HG03097 (cell line): ENCODE data around the gene GPR3.
"Not testable (repeated sequence)": the region's sequence is repeated elsewhere in the genome, so short reads cannot be mapped to it uniquely, and the experiment has no call there.

Source experiments
- ATAC-seq: cut with Tn5 transposase; IDR thresholded peaks from one replicate; pipeline ENCODE4 v1.9.1; 2021; ENCODE audit not compliant: unreplicated experiment, low FRiP score

GPR3 gene

GRCh38 chr1:27377760-27378495 lies 14.5 kb upstream of the GPR3 start:
- ATAC-seq, result no peak

- ATAC-seq, result no peak
Observed at GRCh38 chr1:27379564-27380122, 12.8 kb upstream of the GPR3 start.

GRCh38 chr1:27380224-27380623 lies 12.2 kb upstream of the GPR3 start:
- ATAC-seq, result no peak

GRCh38 chr1:27380766-27381733 lies 11.4 kb upstream of the GPR3 start:
- ATAC-seq, result no peak

- ATAC-seq, result no peak
Observed at GRCh38 chr1:27381969-27382762, 10.3 kb upstream of the GPR3 start.

GRCh38 chr1:27383039-27383605 lies 9.3 kb upstream of the GPR3 start, which contains the start of gene CD164L2:
Gene CD164L2, minus strand, starts transcription at chr1:27383333. Its CDS starts 94 bp downstream, at chr1:27383239.
- no peak for ATAC-seq

- ATAC-seq, result no peak
Observed at GRCh38 chr1:27383661-27384060, 8.8 kb upstream of the GPR3 start.

- ATAC-seq, result not testable (repeated sequence)
Observed at GRCh38 chr1:27384797-27385196, 7.6 kb upstream of the GPR3 start.

- ATAC-seq, result no peak
Observed at GRCh38 chr1:27388337-27389005, 4.0 kb upstream of the GPR3 start.

- ATAC-seq, result no peak
Observed at GRCh38 chr1:27391511-27392095, 819 bp upstream of the GPR3 start.

- no peak for ATAC-seq
Observed at GRCh38 chr1:27392778-27393635, 585 bp downstream of the GPR3 start.

GRCh38 chr1:27393641-27394281 lies 1.3 kb downstream of the GPR3 start:
- ATAC-seq, result no peak

- ATAC-seq, result no peak
Observed at GRCh38 chr1:27394282-27394658, 1.8 kb downstream of the GPR3 start.

GRCh38 chr1:27394925-27395324 lies 2.5 kb downstream of the GPR3 start:
- no peak for ATAC-seq

GRCh38 chr1:27395441-27396195 lies 3.2 kb downstream of the GPR3 start:
- peak; percentile 39 for ATAC-seq

- no peak for ATAC-seq
Observed at GRCh38 chr1:27397110-27397509, 4.7 kb downstream of the GPR3 start.

GRCh38 chr1:27397749-27398148 lies 5.3 kb downstream of the GPR3 start:
- no peak for ATAC-seq
